C4-2B (cell line): Measurements from ENCODE around the gene PFDN4.

ENCODE experiments used
- CTCF ChIP-seq: fragments of 450-650 bp; conservative IDR thresholded peaks from 2 replicates; pipeline ENCODE4 v1.5.1; 2017; ENCODE audit warnings: mild to moderate bottlenecking
- ZFX ChIP-seq: fragments of 450-650 bp; IDR thresholded peaks from 2 replicates; pipeline ENCODE4 v1.6.1; 2017

- no peak for TF ChIP-seq CTCF
- TF ChIP-seq ZFX = no peak
Measured at GRCh38 chr20:54172856-54173652, 34.8 kb upstream of the PFDN4 start.
